Measurements from ENCODE around the gene H1-8.

H1-8 gene

GRCh38 chr3:129581623-129582022 is 38.6 kb downstream of the H1-8 start:
- TF ChIP-seq CTCF (IDR thresholded peaks at IDR 0.05) = no peak
- Histone ChIP-seq H3K27ac (peak overlapping the region in 1 of 2 donors; percentile 16), H3K4me3 (no peak overlapping the region)
- DNase-seq (ENCODE audit: low spot score) = no peak

- no peak for DNase-seq (ENCODE audit: low spot score)
- Histone ChIP-seq H3K27ac (peak overlapping the region in 1 of 2 donors; percentile 34), H3K4me3 (no peak overlapping the region)
- no peak for TF ChIP-seq CTCF (IDR thresholded peaks at IDR 0.05)
Measured at GRCh38 chr3:129582799-129583198, 39.8 kb downstream of the H1-8 start.

DNA sequence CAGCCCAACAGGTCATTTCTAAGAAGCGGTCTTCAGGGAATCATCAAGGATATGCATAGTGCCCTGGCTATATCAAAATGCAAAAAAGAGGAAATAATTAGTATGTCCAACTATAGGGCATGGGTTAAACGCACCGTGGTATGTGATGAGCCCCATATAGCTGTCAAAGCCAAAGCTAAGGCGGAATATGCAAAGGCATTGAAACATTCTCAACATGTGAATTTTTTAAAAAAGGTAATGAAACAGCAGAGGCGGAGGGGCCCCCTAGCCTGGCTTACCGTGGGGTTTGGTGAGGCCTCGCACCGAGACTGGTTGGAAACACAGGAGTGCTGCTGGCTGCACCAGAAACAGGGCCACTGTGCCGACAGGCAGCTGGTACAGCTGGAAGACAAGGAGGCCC is 40.3 kb downstream of the H1-8 start:
- Histone ChIP-seq H3K4me3 (no peak overlapping the region), H3K27ac (peak overlapping the region in 1 of 2 donors; percentile 22)
- TF ChIP-seq CTCF (IDR thresholded peaks at IDR 0.05) = no peak
- DNase-seq (ENCODE audit: low spot score) = no peak

DNA sequence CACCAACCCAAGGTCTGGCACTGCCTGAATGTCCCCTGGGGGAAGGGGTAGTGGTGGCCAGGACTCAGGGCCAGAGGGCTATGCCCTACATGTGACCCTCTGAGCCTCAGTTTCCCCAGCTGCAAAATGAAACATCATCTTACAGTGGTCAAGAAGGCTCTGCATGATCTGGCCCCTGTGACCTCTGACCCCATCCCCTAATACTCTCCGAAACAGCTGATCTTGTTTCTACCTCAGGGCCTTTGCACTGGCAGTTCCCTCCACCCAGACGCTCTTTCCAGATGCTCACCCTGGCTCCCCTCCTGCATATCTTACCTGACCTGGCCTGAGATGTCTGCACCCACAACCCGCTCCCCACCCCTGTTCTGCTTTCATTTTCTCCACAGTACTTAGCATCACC is 41.7 kb downstream of the H1-8 start:
- no peak for DNase-seq (ENCODE audit: low spot score)
- no peak for TF ChIP-seq CTCF (IDR thresholded peaks at IDR 0.05)
- no peak overlapping the region for H3K27ac ChIP-seq
- H3K4me3 ChIP-seq = no peak overlapping the region

GRCh38 chr3:129585949-129586657 is 43.1 kb downstream of the H1-8 start:
- no peak for DNase-seq (ENCODE audit: low spot score)
- Histone ChIP-seq H3K27ac (peak overlapping the region in 1 of 2 donors; percentile 59), H3K4me3 (no peak overlapping the region)
- no peak for TF ChIP-seq CTCF (IDR thresholded peaks at IDR 0.05)

DNA sequence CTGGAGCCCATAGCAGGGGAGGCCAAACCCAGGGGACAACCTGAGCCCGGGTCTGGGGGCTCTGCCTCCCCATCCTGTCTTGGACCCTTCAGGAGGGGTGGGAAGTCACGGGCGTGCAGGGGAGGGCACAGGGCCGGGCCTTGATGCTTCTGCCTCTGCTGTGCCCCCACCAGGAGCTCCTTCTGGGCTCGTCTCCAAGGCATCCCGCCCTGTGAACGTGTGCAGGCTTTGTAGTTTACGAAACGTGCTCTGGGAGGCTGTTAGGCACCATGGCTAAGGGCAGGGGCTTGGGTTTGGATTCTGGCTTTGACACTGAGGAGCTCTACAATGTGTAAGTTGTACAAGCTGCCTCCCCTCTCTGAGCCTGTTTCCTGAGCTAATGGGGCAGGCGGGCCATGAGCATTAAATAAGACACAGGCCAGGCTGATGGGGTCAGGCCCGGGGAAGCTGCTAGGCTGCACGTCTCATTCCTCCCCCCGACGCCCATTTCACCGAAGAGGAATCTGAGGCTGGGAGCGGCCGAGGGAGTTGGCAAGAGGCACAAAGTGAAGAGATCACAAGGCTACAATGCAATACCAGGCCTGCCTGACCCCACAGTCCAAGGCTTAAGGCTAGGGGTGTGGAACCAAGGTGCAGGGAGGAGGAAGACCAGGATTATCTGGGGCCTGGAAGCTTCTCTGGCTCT is 43.9 kb downstream of the H1-8 start:
- Histone ChIP-seq H3K27ac (peak overlapping the region in 1 of 2 donors; percentile 59), H3K4me3 (no peak overlapping the region)
- no peak for TF ChIP-seq CTCF (IDR thresholded peaks at IDR 0.05)
- DNase-seq (ENCODE audit: low spot score) = no peak
